HepG2 (cell line): ENCODE measurements around the gene GPHN. TPM values are rescaled to one million over a fixed set of nuclear protein-coding genes. Genes with fewer than 3 reads are reported as not detected.

Experiments
- ATAC-seq: fragments of 200-7000 bp; cut with Tn5 transposase; 3 replicates; pipeline ENCODE4 v1.9.1; 2020; ENCODE audit warnings: mild to moderate bottlenecking, moderate library complexity
- BruUV-seq: library from RNA; stranded (reverse); fragments of 400-500 nt; replicated peaks from 2 replicates; lab custom pipeline; 2021; lab: Mats Ljungman, UMichigan
- CTCF ChIA-PET: fragments of 300-600 bp; formaldehyde crosslinking; extraction: SDS; loops from one replicate; lab custom pipeline; 2021; ENCODE audit warnings: low total read pairs, inconsistent platforms, low intra/inter-chr PET ratio; lab: Yijun Ruan, JAX
- POLR2A ChIA-PET: fragments of 350-600 bp; sonication (Branson Sonifier 250); formaldehyde crosslinking; loops from one replicate; lab custom pipeline; 2020; ENCODE audit warnings: antibody characterized with exemption, inconsistent platforms; lab: Yijun Ruan, JAX
- DNase-seq: peaks from one replicate; pipeline ENCODE4 v3.0.0-alpha.2; 2015; ENCODE audit warnings: low spot score
- FAIRE-seq: peaks from 3 replicates; lab custom pipeline; 2011; peaks lifted over from hg19 to GRCh38; lab: Jason Lieb, UNC
- H2AFZ ChIP-seq: one replicate; pipeline ENCODE4 v1.6.1; 2011; ENCODE audit warnings: low read length, inconsistent platforms
- H3K27ac ChIP-seq: fragments of 300-600 bp; 3 replicates; pipeline ENCODE4 v1.8.0; 2011; ENCODE audit warnings: mixed run types, mild to moderate bottlenecking, mixed read lengths, low read length, inconsistent platforms; ENCODE audit not compliant: insufficient read depth; ENCODE audit errors: extremely low read length
- H3K27me3 ChIP-seq, 2 experiments: fragments of 200-600 bp in 1 of 2; 2 replicates in 1 of 2; 3 replicates in 1 of 2; pipeline versions ENCODE4 v1.6.0 to v1.8.0; 2011; ENCODE audit warnings: low read length in 2 of 2, mild to moderate bottlenecking in 2 of 2, moderate library complexity in 2 of 2, inconsistent platforms in 1 of 2; ENCODE audit not compliant: insufficient read depth in 2 of 2, control insufficient read depth in 1 of 2
- H3K36me3 ChIP-seq, 2 experiments: fragments of 200-600 bp in 1 of 2; replicated peaks in 1 of 2; 2 replicates in 1 of 2; 3 replicates in 1 of 2; pipeline versions ENCODE4 v1.5.1 to v1.8.0; 2011; ENCODE audit warnings: low read length in 2 of 2, inconsistent platforms in 1 of 2; ENCODE audit not compliant: insufficient read depth in 2 of 2, control insufficient read depth in 1 of 2
- H3K4me1 ChIP-seq: 2 replicates; pipeline ENCODE4 v1.5.1; 2012; ENCODE audit warnings: low read length, inconsistent platforms; ENCODE audit not compliant: insufficient read depth
- H3K4me2 ChIP-seq: 2 replicates; pipeline ENCODE4 v1.6.0; 2011; ENCODE audit warnings: low read depth, low read length, inconsistent platforms
- H3K4me3 ChIP-seq, 3 experiments: fragments of 200-600 bp in 1 of 3; sonication (generic), shearing (Covaris generic) in 1 of 3; replicated peaks in 1 of 3; 2 replicates each; pipeline ENCODE4 v1.5.1; 2011 to 2016; ENCODE audit warnings: low read length in 3 of 3, inconsistent platforms in 2 of 3, low read depth in 2 of 3, mild to moderate bottlenecking in 2 of 3, control low read depth in 1 of 3, mixed read lengths in 1 of 3; ENCODE audit not compliant: insufficient read depth in 1 of 3
- H3K79me2 ChIP-seq: one replicate; pipeline ENCODE4 v1.6.1; 2011; ENCODE audit warnings: low read length, inconsistent platforms; ENCODE audit not compliant: insufficient read depth
- H3K9ac ChIP-seq: 2 replicates; pipeline ENCODE4 v1.6.0; 2011; ENCODE audit warnings: mild to moderate bottlenecking, low read depth, low read length, inconsistent platforms; ENCODE audit not compliant: insufficient read depth
- H3K9me3 ChIP-seq: 2 replicates; pipeline ENCODE4 v1.5.1; 2012; ENCODE audit warnings: mild to moderate bottlenecking, low read length
- H4K20me1 ChIP-seq: 2 replicates; pipeline ENCODE4 v1.6.0; 2011; ENCODE audit warnings: inconsistent platforms, mild to moderate bottlenecking, low read length, moderate library complexity; ENCODE audit not compliant: insufficient read depth
- BRD4 ChIP-seq: sonication (generic); formaldehyde crosslinking; IDR thresholded peaks from 2 replicates; pipeline ENCODE4 v1.4.0; 2020; ENCODE audit warnings: missing genetic modification reagents
- GABPA ChIP-seq, 2 experiments: IDR thresholded peaks; 2 replicates each; pipeline ENCODE4 v1.6.1; 2011 to 2016; ENCODE audit warnings: low read depth in 2 of 2, low read length in 1 of 2, missing biosample characterization in 1 of 2, missing genetic modification characterization in 1 of 2
- HNF4A ChIP-seq: sonication (generic); formaldehyde crosslinking; IDR thresholded peaks from 2 replicates; pipeline ENCODE4 v1.4.0; 2020; ENCODE audit warnings: missing genetic modification reagents
- RELA ChIP-seq: sonication (generic); formaldehyde crosslinking; IDR thresholded peaks from 2 replicates; pipeline ENCODE4 v1.4.0; 2020; ENCODE audit warnings: missing genetic modification reagents
- SOX13 ChIP-seq, 3 experiments: fragments of 450-650 bp in 1 of 3; sonication (generic) in 1 of 3; formaldehyde crosslinking in 1 of 3; IDR thresholded peaks in 2 of 3; conservative IDR thresholded peaks in 1 of 3; 2 replicates each; pipeline versions ENCODE4 v1.5.0 to v1.6.1; 2016 to 2020; ENCODE audit warnings: antibody characterized with exemption in 1 of 3, mild to moderate bottlenecking in 1 of 3, missing compliant biosample characterization in 1 of 3, missing genetic modification reagents in 1 of 3, moderate library complexity in 1 of 3
- SOX5 ChIP-seq: IDR thresholded peaks from 2 replicates; pipeline ENCODE4 v1.6.1; 2016; ENCODE audit warnings: borderline replicate concordance
- ZNF407 ChIP-seq: sonication (generic); formaldehyde crosslinking; IDR thresholded peaks from one replicate; pipeline ENCODE4 v1.5.1; 2020; ENCODE audit warnings: mild to moderate bottlenecking, missing genetic modification reagents; ENCODE audit errors: not compliant biosample characterization
- ZNF513 ChIP-seq: sonication (generic); formaldehyde crosslinking; conservative IDR thresholded peaks from 2 replicates; pipeline ENCODE4 v1.5.0; 2020; ENCODE audit warnings: missing genetic modification reagents
- WGBS: methylation state at CpG from one replicate; pipeline ENCODE4 v1.1.6; 2017; ENCODE audit warnings: low lambda C conversion rate; 5-methylcytosine and 5-hydroxymethylcytosine counted together
- in situ Hi-C: cut with HindIII; loops from 2 replicates; pipeline ENCODE4 v1.10.0; 2017; ENCODE audit warnings: low pct_unique_long_range_greater_than_20kb; ENCODE audit not compliant: extremely low pct_ligation_motif_present
- intact Hi-C: fragments of 100-400 bp; cut with micrococcal nuclease; formaldehyde crosslinking; loops from one replicate; pipeline ENCODE4 v1.10.0; 2022; ENCODE audit not compliant: unreplicated experiment
- polyA plus RNA-seq, 8 experiments: library from polyadenylated mRNA; depleted of rRNA in 3 of 8; stranded (reverse) in 7 of 8; unstranded in 1 of 8; fragments of >200 nt; fragmentation: Illumina TruSeq in 4 of 8; extraction: Trizol in 4 of 8; gene quantifications; 2 replicates each; pipeline versions ENCODE4 v1.2.1 to v1.2.3, GENCODE V29; 2011 to 2016; ENCODE audit warnings: low read depth in 4 of 8, missing spikeins in 1 of 8, mixed read lengths in 1 of 8; ENCODE audit not compliant: insufficient read depth in 1 of 8
- total RNA-seq, 5 experiments: library from RNA; depleted of rRNA; stranded (reverse); fragments of >200 nt; fragmentation: Illumina TruSeq; extraction: Trizol; gene quantifications; 2 replicates each; pipeline ENCODE4 v1.2.3, GENCODE V29; 2016; ENCODE audit warnings: low read depth in 1 of 5

The GPHN gene
- total and polyA plus RNA-seq, 2 of the 13 experiments (the other 11 are each of a cell fraction or from before 2014, with no cell fraction given), result 12.7 to 19.2 TPM

GRCh38 chr14:66804141-66804540 lies 296.2 kb downstream of the GPHN start:
- 93% methylated on average over 1 of the region's 1 CpG for WGBS
- Histone ChIP-seq H3K9me3 (peaks cover 14% of the 10 kb centered on the region), H3K4me3 (no peak overlapping the region), H3K27ac (no peak overlapping the region), H2AFZ (no peak overlapping the region), H3K36me3 (no peaks in the 10 kb centered on the region), H3K27me3 (no peaks in the 10 kb centered on the region), H3K79me2 (no peaks in the 10 kb centered on the region), H4K20me1 (no peaks in the 10 kb centered on the region), H3K4me1 (0 out of 2 replicates have a peak, but pooled peaks cover 17% of the 10 kb centered on the region)
- DNase-seq (no peak), FAIRE-seq (no peak), ATAC-seq (no peak)
- ChIA-PET POLR2A (no interaction called here), CTCF (no interaction called here)
- intact Hi-C loops, result no loop called here
- TF ChIP-seq SOX13 (IDR thresholded peaks at IDR 0.05) (no peak), SOX13 (CRISPR knock-in tag; conservative IDR thresholded peaks at IDR 0.05 in 1 of 2, IDR thresholded peaks at IDR 0.05 in 1 of 2) (0 out of 4 replicates have a peak, but pooled peaks of 1 of the 2 experiments have one; percentile 10), GABPA (IDR thresholded peaks at IDR 0.05; ENCODE audit: low read depth, low read length) (no peak), GABPA (CRISPR knock-in tag; IDR thresholded peaks at IDR 0.05; ENCODE audit: low read depth) (no peak), SOX5 (CRISPR knock-in tag) (0 out of 2 replicates have a peak, but pooled peaks have one; percentile 33), RELA (CRISPR knock-in tag) (no peak)
- TF ChIP-seq, all 625 proteins: peak for 2
- no peak overlapping the region for H3K4me2 ChIP-seq
- in situ Hi-C loops, result no loop called here
- H3K9ac ChIP-seq, result no peak overlapping the region
- BruUV-seq, result no TSS peak

- FAIRE-seq (no peak), ATAC-seq (no peak), DNase-seq (no peak)
- Histone ChIP-seq H3K79me2 (no peaks in the 10 kb centered on the region), H3K9me3 (peaks cover 21% of the 10 kb centered on the region), H3K4me2 (no peak overlapping the region), H3K4me3 (no peak overlapping the region), H3K4me1 (no peaks in the 10 kb centered on the region), H3K9ac (no peak overlapping the region), H3K27ac (no peak overlapping the region), H3K27me3 (no peaks in the 10 kb centered on the region), H4K20me1 (no peaks in the 10 kb centered on the region), H3K36me3 (peaks cover 2 to 12% of the 10 kb centered on the region in 2 experiments; a peak in 3 of 5 replicates), H2AFZ (no peak overlapping the region)
- CTCF ChIA-PET, result no interaction called here
- in situ Hi-C loops (no loop called here), intact Hi-C loops (no loop called here)
- POLR2A ChIA-PET, result no interaction called here
- BruUV-seq, result no TSS peak
- 95% methylated on average over 6 of the region's 6 CpGs for WGBS
- TF ChIP-seq ZNF513 (CRISPR knock-in tag), result no peak
- TF ChIP-seq ZNF407, result no peak
- 0 out of 2 replicates have a peak, but pooled peaks have one; percentile 9 for TF ChIP-seq HNF4A (CRISPR knock-in tag)
- no peak for TF ChIP-seq BRD4 (CRISPR knock-in tag)
Observed at GRCh38 chr14:66813636-66814035, 305.7 kb downstream of the GPHN start.
